H1 (cell line): Measurements from ENCODE around the gene CSF3R. TPM values are rescaled to one million over a fixed set of nuclear protein-coding genes. Genes with fewer than 3 reads are reported as not detected.

ENCODE experiments used
- CTCF ChIA-PET: fragments of 300-600 bp; sonication (Branson Sonifier 250); formaldehyde crosslinking; loops from one replicate; lab custom pipeline; 2021; ENCODE audit not compliant: partially characterized antibody; lab: Charles Lee
- POLR2A ChIA-PET: fragments of 300-600 bp; sonication (Branson Sonifier 250); formaldehyde crosslinking; loops from one replicate; lab custom pipeline; 2021; ENCODE audit warnings: inconsistent platforms; ENCODE audit not compliant: partially characterized antibody; lab: Charles Lee
- DNase-seq, 2 experiments: peaks; one replicate each; pipeline versions ENCODE4 v3.0.0 to v3.0.0-alpha.2; 2010 to 2022; ENCODE audit warnings: low spot score in 2 of 2, low read depth in 1 of 2, mixed read lengths in 1 of 2
- FAIRE-seq: peaks from 2 replicates; lab custom pipeline; 2011; peaks lifted over from hg19 to GRCh38; lab: Jason Lieb, UNC
- H2AFZ ChIP-seq: 2 replicates; pipeline ENCODE4 v1.8.1; 2012; ENCODE audit warnings: low read length, inconsistent platforms
- H2AK5ac ChIP-seq: 2 replicates; pipeline ENCODE4 v1.6.1; 2013; ENCODE audit warnings: low read depth, low read length
- H2BK120ac ChIP-seq: replicated peaks from 2 replicates; pipeline ENCODE3; 2013; ENCODE audit warnings: low read depth, low read length, inconsistent platforms
- H2BK12ac ChIP-seq: 2 replicates; pipeline ENCODE4 v1.6.1; 2013; ENCODE audit warnings: low read depth, low read length
- H2BK15ac ChIP-seq: 2 replicates; pipeline ENCODE4 v1.6.1; 2013; ENCODE audit warnings: low read length
- H2BK20ac ChIP-seq: 2 replicates; pipeline ENCODE4 v1.6.1; 2013; ENCODE audit warnings: low read length
- H2BK5ac ChIP-seq: 2 replicates; pipeline ENCODE4 v1.6.1; 2013; ENCODE audit warnings: low read depth, low read length
- H3K14ac ChIP-seq: 2 replicates; pipeline ENCODE4 v1.6.1; 2013; ENCODE audit warnings: inconsistent platforms; ENCODE audit not compliant: insufficient read length
- H3K18ac ChIP-seq: 2 replicates; pipeline ENCODE4 v1.6.1; 2013; ENCODE audit warnings: low read length; ENCODE audit errors: extremely low read depth
- H3K23ac ChIP-seq: 2 replicates; pipeline ENCODE4 v1.6.1; 2013; ENCODE audit warnings: inconsistent platforms; ENCODE audit not compliant: insufficient read length
- H3K23me2 ChIP-seq: 2 replicates; pipeline ENCODE4 v1.6.1; 2013; ENCODE audit warnings: low read depth, low read length
- H3K27ac ChIP-seq: 2 replicates; pipeline ENCODE4 v1.6.1; 2011; ENCODE audit warnings: low read depth, low read length, inconsistent platforms
- H3K27me3 ChIP-seq, 4 experiments: replicated peaks in 1 of 4; 1 replicate in 1 of 4; 2 replicates in 3 of 4; pipeline versions ENCODE4 v1.6.1 to v1.8.1; 2011 to 2013; ENCODE audit warnings: low read length in 3 of 4, mild to moderate bottlenecking in 3 of 4, inconsistent platforms in 2 of 4, mixed read lengths in 2 of 4, moderate library complexity in 1 of 4; ENCODE audit not compliant: control insufficient read depth in 3 of 4, insufficient read depth in 3 of 4; ENCODE audit errors: extremely low read depth in 1 of 4
- H3K36me3 ChIP-seq, 4 experiments: 2 replicates each; pipeline versions ENCODE4 v1.6.1 to v1.8.1; 2011 to 2013; ENCODE audit warnings: mild to moderate bottlenecking in 4 of 4, low read length in 3 of 4, moderate library complexity in 2 of 4, control low read depth in 1 of 4, inconsistent platforms in 1 of 4; ENCODE audit not compliant: insufficient read depth in 4 of 4, control insufficient read depth in 2 of 4
- H3K4ac ChIP-seq: replicated peaks from 2 replicates; pipeline ENCODE3; 2013; ENCODE audit warnings: low read length, low read depth, mixed read lengths, inconsistent platforms; ENCODE audit not compliant: insufficient read length
- H3K4me1 ChIP-seq, 4 experiments: replicated peaks in 1 of 4; 1 replicate in 1 of 4; 2 replicates in 3 of 4; pipeline versions ENCODE4 v1.6.1 to v1.8.1; 2011 to 2013; ENCODE audit warnings: low read length in 3 of 4, inconsistent platforms in 2 of 4, mixed read lengths in 1 of 4; ENCODE audit not compliant: insufficient read depth in 4 of 4, control insufficient read depth in 3 of 4
- H3K4me2 ChIP-seq, 2 experiments: 2 replicates each; pipeline versions ENCODE4 v1.6.1 to v1.8.1; 2011 to 2013; ENCODE audit warnings: low read depth in 2 of 2, low read length in 2 of 2, control low read depth in 1 of 2, inconsistent platforms in 1 of 2, mild to moderate bottlenecking in 1 of 2; ENCODE audit not compliant: insufficient read depth in 1 of 2
- H3K4me3 ChIP-seq, 4 experiments: fragments of 200-600, 300-600 bp in 1 of 4; sonication (generic), shearing (Covaris generic), sonication (Bioruptor Twin) in 1 of 4; 2 replicates each; pipeline versions ENCODE4 v1.5.1 to v1.8.1; 2011 to 2016; ENCODE audit warnings: low read length in 4 of 4, low read depth in 3 of 4, control low read depth in 2 of 4, inconsistent platforms in 2 of 4, mild to moderate bottlenecking in 2 of 4, mixed read lengths in 1 of 4, moderate library complexity in 1 of 4; ENCODE audit not compliant: insufficient read depth in 2 of 4; ENCODE audit errors: extremely low read depth in 1 of 4
- H3K56ac ChIP-seq: replicated peaks from 2 replicates; pipeline ENCODE3; 2013; ENCODE audit warnings: low read depth, mild to moderate bottlenecking, mixed read lengths, low read length, inconsistent platforms; ENCODE audit not compliant: insufficient read length
- H3K79me1 ChIP-seq: 2 replicates; pipeline ENCODE4 v1.6.1; 2013; ENCODE audit warnings: low read depth, low read length, control low read depth
- H3K79me2 ChIP-seq, 2 experiments: 2 replicates each; pipeline versions ENCODE4 v1.6.1 to v1.8.1; 2012 to 2013; ENCODE audit warnings: low read length in 2 of 2, mild to moderate bottlenecking in 2 of 2, inconsistent platforms in 1 of 2; ENCODE audit not compliant: insufficient read depth in 2 of 2, control insufficient read depth in 1 of 2
- H3K9ac ChIP-seq, 4 experiments: replicated peaks in 1 of 4; 1 replicate in 1 of 4; 2 replicates in 3 of 4; pipeline versions ENCODE4 v1.6.1 to v1.8.1; 2011 to 2013; ENCODE audit warnings: low read depth in 3 of 4, low read length in 3 of 4, control low read depth in 2 of 4, mild to moderate bottlenecking in 2 of 4, moderate library complexity in 2 of 4, inconsistent platforms in 1 of 4; ENCODE audit errors: extremely low read depth in 1 of 4
- H3K9me3 ChIP-seq, 2 experiments: 2 replicates each; pipeline versions ENCODE4 v1.6.1 to v1.8.1; 2012 to 2013; ENCODE audit warnings: mild to moderate bottlenecking in 2 of 2, moderate library complexity in 2 of 2, control low read depth in 1 of 2, inconsistent platforms in 1 of 2, low read depth in 1 of 2, low read length in 1 of 2, mixed read lengths in 1 of 2; ENCODE audit not compliant: insufficient read depth in 2 of 2
- H4K20me1 ChIP-seq, 2 experiments: replicated peaks in 1 of 2; 2 replicates each; pipeline versions ENCODE3 to v1.8.1; 2011 to 2013; ENCODE audit warnings: inconsistent platforms in 2 of 2, low read length in 2 of 2, mild to moderate bottlenecking in 1 of 2; ENCODE audit not compliant: insufficient read depth in 2 of 2, control insufficient read depth in 1 of 2
- H4K5ac ChIP-seq: 2 replicates; pipeline ENCODE4 v1.6.1; 2013; ENCODE audit warnings: low read length, low read depth, mixed read lengths, inconsistent platforms; ENCODE audit not compliant: insufficient read length
- H4K8ac ChIP-seq: 2 replicates; pipeline ENCODE4 v1.8.0; 2013; ENCODE audit warnings: mild to moderate bottlenecking, moderate library complexity, low read length, inconsistent platforms; ENCODE audit not compliant: insufficient read depth; ENCODE audit errors: extremely low read depth
- H4K91ac ChIP-seq: replicated peaks from 2 replicates; pipeline ENCODE3; 2013; ENCODE audit warnings: low read length, mixed read lengths, inconsistent platforms; ENCODE audit not compliant: insufficient read length
- CEBPB ChIP-seq: IDR thresholded peaks from 2 replicates; pipeline ENCODE4 v1.6.1; 2012; ENCODE audit warnings: low read depth, low read length
- GABPA ChIP-seq: IDR thresholded peaks from 2 replicates; pipeline ENCODE4 v1.6.1; 2011; ENCODE audit warnings: mild to moderate bottlenecking, low read length, moderate library complexity, borderline replicate concordance; ENCODE audit not compliant: insufficient read depth
- HDAC2 ChIP-seq, 2 experiments: fragments of 300-600 bp in 1 of 2; sonication (generic) in 1 of 2; IDR thresholded peaks; 2 replicates each; pipeline ENCODE4 v1.6.1; 2011 to 2012; ENCODE audit warnings: low read depth in 2 of 2, low read length in 2 of 2, mild to moderate bottlenecking in 2 of 2, moderate library complexity in 2 of 2, borderline replicate concordance in 1 of 2, inconsistent platforms in 1 of 2
- KDM4A ChIP-seq: IDR thresholded peaks from one replicate; pipeline ENCODE4 v1.7.1; 2012; ENCODE audit warnings: low read depth, mild to moderate bottlenecking, moderate library complexity, low read length, inconsistent platforms; ENCODE audit not compliant: severe bottlenecking
- POU5F1 ChIP-seq: IDR thresholded peaks from 2 replicates; pipeline ENCODE4 v1.6.1; 2011; ENCODE audit warnings: low read depth, mild to moderate bottlenecking, low read length, moderate library complexity
- RFX5 ChIP-seq: IDR thresholded peaks from 2 replicates; pipeline ENCODE4 v1.6.1; 2011; ENCODE audit warnings: low read depth, low read length, improper control_type of control experiment, borderline replicate concordance
- SIRT6 ChIP-seq: IDR thresholded peaks from one replicate; pipeline ENCODE4 v1.7.1; 2012; ENCODE audit warnings: low read length, inconsistent platforms
- SIX5 ChIP-seq: IDR thresholded peaks from 2 replicates; pipeline ENCODE4 v1.6.1; 2011; ENCODE audit warnings: mild to moderate bottlenecking, low read depth, low read length
- SP2 ChIP-seq: IDR thresholded peaks from 2 replicates; pipeline ENCODE4 v1.6.1; 2012; ENCODE audit warnings: mild to moderate bottlenecking, low read length, inconsistent platforms
- SRF ChIP-seq: IDR thresholded peaks from 2 replicates; pipeline ENCODE4 v1.6.1; 2011; ENCODE audit warnings: mild to moderate bottlenecking, low read depth, low read length, moderate library complexity
- TAF1 ChIP-seq: IDR thresholded peaks from 2 replicates; pipeline ENCODE4 v1.6.1; 2011; ENCODE audit warnings: mild to moderate bottlenecking, low read depth, low read length
- ZNF274 ChIP-seq: IDR thresholded peaks from 2 replicates; pipeline ENCODE4 v1.7.0; 2012; ENCODE audit warnings: low read length, borderline replicate concordance; ENCODE audit errors: extremely low read depth
- WGBS, 2 experiments: shearing (Covaris generic) in 1 of 2; methylation state at CpG; one replicate each; pipeline versions ENCODE4 v1.1.6 to v1.1.7; 2013 to 2015; ENCODE audit warnings: low lambda C conversion rate in 2 of 2, mixed read lengths in 2 of 2, inconsistent platforms in 1 of 2, low coverage in 1 of 2, missing lambda C conversion rate in 1 of 2; ENCODE audit not compliant: insufficient replicate concordance in 2 of 2, insufficient coverage in 1 of 2, insufficient read length in 1 of 2; ENCODE audit errors: extremely low coverage in 1 of 2, missing lambda C conversion rate in 1 of 2; 5-methylcytosine and 5-hydroxymethylcytosine counted together
- polyA plus RNA-seq, 7 experiments: library from polyadenylated mRNA; depleted of rRNA in 3 of 7; stranded (reverse) in 5 of 7; unstranded in 2 of 7; fragments of >200 nt in 5 of 7; fragments of 200-250 nt in 2 of 7; gene quantifications; 1 replicate in 5 of 7; 2 replicates in 1 of 7; 4 replicates in 1 of 7; pipeline versions ENCODE4 v1.2.1 to v1.2.3, GENCODE V29; 2011 to 2013; ENCODE audit warnings: missing spikeins in 2 of 7, mixed read lengths in 2 of 7
- total RNA-seq: library from RNA; stranded (reverse); fragmentation: NEBNext Ultra II Directional; extraction: Animal tissue kit (Norgen Biotek cat#: 25700); gene quantifications from 2 replicates; pipeline ENCODE4 v1.2.1, GENCODE V29; 2021

CSF3R gene
- total and polyA plus RNA-seq, 2 of the 8 experiments (the other 6 are each of a cell fraction or from before 2014, with no cell fraction given), result not detected

DNA sequence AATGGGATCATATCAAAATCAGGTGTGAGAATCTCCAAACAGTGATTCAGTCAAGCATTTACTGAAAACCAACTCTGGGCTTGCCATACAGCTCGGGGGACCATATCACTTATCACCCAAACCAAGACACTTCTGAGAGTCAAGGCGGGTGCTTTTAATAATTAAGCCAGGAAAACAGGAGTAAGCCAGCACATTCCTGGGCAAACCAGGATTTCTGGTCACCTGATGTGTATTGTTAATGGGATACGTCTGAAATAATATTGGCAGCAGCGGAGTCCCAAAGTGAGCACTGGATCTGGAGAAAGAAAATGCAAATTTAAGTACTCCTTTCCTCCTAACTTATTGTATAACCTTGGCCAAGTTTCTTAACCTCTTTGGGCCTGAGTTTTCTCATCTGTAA, 50.1 kb downstream of the CSF3R start:
- Histone ChIP-seq H2BK5ac (no peak overlapping the region), H3K4me2 (no peak overlapping the region), H3K4me1 (no peaks in the 10 kb centered on the region), H3K4me3 (no peak overlapping the region), H3K23ac (no peak overlapping the region), H4K91ac (no peak overlapping the region), H3K9me3 (no peaks in the 10 kb centered on the region), H2AK5ac (no peak overlapping the region), H3K79me1 (no peaks in the 10 kb centered on the region), H2BK12ac (no peak overlapping the region), H4K8ac (no peak overlapping the region), H3K27me3 (no peaks in the 10 kb centered on the region), H4K20me1 (no peaks in the 10 kb centered on the region), H3K18ac (no peak overlapping the region), H3K9ac (no peak overlapping the region), H3K36me3 (no peaks in the 10 kb centered on the region; a peak in 1 of 8 replicates), H3K56ac (no peak overlapping the region), H3K4ac (no peak overlapping the region), H3K23me2 (no peaks in the 10 kb centered on the region; the same call in 1 of the 2 replicates), H3K27ac (no peak overlapping the region), H2AFZ (no peak overlapping the region), H3K79me2 (no peaks in the 10 kb centered on the region), H2BK15ac (no peak overlapping the region), H2BK120ac (no peak overlapping the region), H3K14ac (no peak overlapping the region), H2BK20ac (no peak overlapping the region), H4K5ac (no peak overlapping the region)
- 96% methylated on average over 4 of the region's 4 CpGs; no CpG with 5 or more reads in 1 of the 2 experiments for WGBS, 2 experiments
- ChIA-PET POLR2A (no interaction called here), CTCF (no interaction called here)
- TF ChIP-seq HDAC2 (IDR thresholded peaks at IDR 0.05; ENCODE audit: borderline replicate concordance in 1 of 2, low read depth in 2 of 2, low read length in 2 of 2) (no peak), SRF (no peak), POU5F1 (no peak), KDM4A (no peak), SIX5 (no peak), RFX5 (no peak), ZNF274 (no peak), SP2 (no peak), TAF1 (no peak), CEBPB (no peak), GABPA (no peak), SIRT6 (no peak)
- no peak for FAIRE-seq
- DNase-seq, result no peak
